A673 (cell line): ENCODE measurements around the gene CPHXL2. TPM values are rescaled to one million over a fixed set of nuclear protein-coding genes. Genes with fewer than 3 reads are reported as not detected.

ENCODE experiments used
- BruUV-seq: library from RNA; stranded (reverse); fragments of 400-500 nt; replicated peaks from 2 replicates; lab custom pipeline; 2021; lab: Mats Ljungman, UMichigan
- CTCF ChIA-PET: fragments of 300-600 bp; sonication (Branson Sonifier 250); formaldehyde crosslinking; loops from one replicate; lab custom pipeline; 2022; ENCODE audit warnings: antibody characterized with exemption; lab: Charles Lee
- POLR2A ChIA-PET: fragments of 300-600 bp; sonication (Branson Sonifier 250); formaldehyde crosslinking; loops from one replicate; lab custom pipeline; 2022; ENCODE audit warnings: antibody characterized with exemption; ENCODE audit not compliant: low non-redundant PET; lab: Charles Lee
- DNase-seq: peaks from one replicate; pipeline ENCODE4 v3.0.0-alpha.2; 2015; ENCODE audit warnings: low spot score
- H3K27ac ChIP-seq: fragments of 200-600 bp; sonication (generic); 2 replicates; pipeline ENCODE4 v1.5.1; 2016; ENCODE audit warnings: mixed run types, low read depth, mild to moderate bottlenecking, mixed read lengths, antibody characterized with exemption, low read length; ENCODE audit not compliant: poor library complexity, severe bottlenecking
- H3K27me3 ChIP-seq: fragments of 200-600 bp; sonication (generic); replicated peaks from 2 replicates; pipeline ENCODE4 v1.6.1; 2017; ENCODE audit warnings: mixed run types, low read depth, mild to moderate bottlenecking, mixed read lengths, antibody characterized with exemption, low read length; ENCODE audit not compliant: insufficient read depth, poor library complexity
- H3K36me3 ChIP-seq: fragments of 200-600 bp; sonication (generic); 2 replicates; pipeline ENCODE4 v1.6.1; 2016; ENCODE audit warnings: mixed run types, mild to moderate bottlenecking, mixed read lengths, antibody characterized with exemption, low read length; ENCODE audit not compliant: insufficient read depth, poor library complexity, severe bottlenecking
- H3K4me1 ChIP-seq: fragments of 200-600 bp; sonication (generic); 2 replicates; pipeline ENCODE4 v1.6.1; 2017; ENCODE audit warnings: mixed run types, mild to moderate bottlenecking, mixed read lengths, antibody characterized with exemption, low read length; ENCODE audit not compliant: insufficient read depth, poor library complexity, severe bottlenecking
- H3K4me3 ChIP-seq: fragments of 200-600 bp; sonication (generic); 2 replicates; pipeline ENCODE4 v1.5.1; 2016; ENCODE audit warnings: low read depth, mixed run types, mild to moderate bottlenecking, mixed read lengths, low read length; ENCODE audit not compliant: poor library complexity, severe bottlenecking
- H3K9me3 ChIP-seq: fragments of 200-600 bp; sonication (generic); 2 replicates; pipeline ENCODE4 v1.6.1; 2016; ENCODE audit warnings: mixed run types, low read depth, mild to moderate bottlenecking, mixed read lengths, antibody characterized with exemption, low read length; ENCODE audit not compliant: poor library complexity, severe bottlenecking
- CTCF ChIP-seq: fragments of 300-800, 200-600 bp; sonication (generic); conservative IDR thresholded peaks from 2 replicates; pipeline ENCODE4 v1.5.1; 2017; ENCODE audit warnings: low read depth, mild to moderate bottlenecking, antibody characterized with exemption, low read length, moderate library complexity, mixed read lengths
- EZH2 ChIP-seq: fragments of 200-600 bp; sonication (generic); IDR thresholded peaks from 2 replicates; pipeline ENCODE4 v1.6.1; 2017; ENCODE audit warnings: borderline replicate concordance, low read depth, mild to moderate bottlenecking, mixed read lengths, antibody characterized with exemption, low read length; ENCODE audit not compliant: poor library complexity, severe bottlenecking
- intact Hi-C: fragments of 100-400 bp; cut with micrococcal nuclease; formaldehyde crosslinking; loops from one replicate; pipeline ENCODE4 v1.10.0; 2022; ENCODE audit not compliant: unreplicated experiment
- total RNA-seq: library from RNA; stranded (reverse); gene quantifications from 2 replicates; pipeline ENCODE4 v1.2.3, GENCODE V29; 2021

The CPHXL2 gene
- total RNA-seq, 1 experiment from 2014 or later = not detected

GRCh38 chr16:75632857-75633256 lies 44.0 kb downstream of the CPHXL2 start:
- Histone ChIP-seq H3K9me3 (no peaks in the 10 kb centered on the region), H3K4me3 (no peak overlapping the region), H3K27me3 (no peaks in the 10 kb centered on the region), H3K36me3 (peaks cover 97% of the 10 kb centered on the region), H3K27ac (no peak overlapping the region), H3K4me1 (no peaks in the 10 kb centered on the region)
- TF ChIP-seq EZH2 = no peak
- no peak for TF ChIP-seq CTCF
- CTCF ChIA-PET = no interaction called here
- DNase-seq = no peak
- POLR2A ChIA-PET = interaction anchor here (0.6 to 0.7 kb wide), 2 partner anchors 13 to 16 kb away, joined by 5 to 8 read pairs; no protein-coding TSS in a partner anchor
- no TSS peak for BruUV-seq
- intact Hi-C loops = no loop called here

- BruUV-seq = no TSS peak
- Histone ChIP-seq H3K9me3 (no peaks in the 10 kb centered on the region), H3K4me3 (no peak overlapping the region), H3K27me3 (no peaks in the 10 kb centered on the region), H3K27ac (no peak overlapping the region), H3K4me1 (peaks cover 3% of the 10 kb centered on the region), H3K36me3 (peaks cover 88% of the 10 kb centered on the region)
- TF ChIP-seq EZH2 = no peak
- no peak for TF ChIP-seq CTCF
- ChIA-PET CTCF (no interaction called here), POLR2A (interaction anchor here (0.6 kb wide), 1 partner anchor 468 kb away, joined by 4 read pairs; no protein-coding TSS in a partner anchor)
- no peak for DNase-seq
- intact Hi-C loops = no loop called here
Observed at GRCh38 chr16:75630052-75630451, 46.8 kb downstream of the CPHXL2 start.

- BruUV-seq = no TSS peak
- CTCF ChIA-PET = no interaction called here
- no peak for DNase-seq
- intact Hi-C loops = no loop called here
- Histone ChIP-seq H3K36me3 (peaks cover 79% of the 10 kb centered on the region), H3K27ac (no peak overlapping the region), H3K4me1 (peaks cover 5% of the 10 kb centered on the region), H3K9me3 (no peaks in the 10 kb centered on the region), H3K27me3 (no peaks in the 10 kb centered on the region), H3K4me3 (no peak overlapping the region)
- POLR2A ChIA-PET = no interaction called here
- TF ChIP-seq EZH2 = no peak
- no peak for TF ChIP-seq CTCF
Observed at GRCh38 chr16:75629132-75629531, 47.7 kb downstream of the CPHXL2 start.
